Medulla oblongata (tissue), 1 donor: Measurements from ENCODE around the gene CLDN8.
A peak's percentile ranks its signal among the peaks of the same experiment; 100 is the strongest.

Experiments used
- DNase-seq: peaks from one replicate; pipeline ENCODE4 v3.0.0-alpha.2; 2015; ENCODE audit errors: extremely low spot score

Gene CLDN8

DNA sequence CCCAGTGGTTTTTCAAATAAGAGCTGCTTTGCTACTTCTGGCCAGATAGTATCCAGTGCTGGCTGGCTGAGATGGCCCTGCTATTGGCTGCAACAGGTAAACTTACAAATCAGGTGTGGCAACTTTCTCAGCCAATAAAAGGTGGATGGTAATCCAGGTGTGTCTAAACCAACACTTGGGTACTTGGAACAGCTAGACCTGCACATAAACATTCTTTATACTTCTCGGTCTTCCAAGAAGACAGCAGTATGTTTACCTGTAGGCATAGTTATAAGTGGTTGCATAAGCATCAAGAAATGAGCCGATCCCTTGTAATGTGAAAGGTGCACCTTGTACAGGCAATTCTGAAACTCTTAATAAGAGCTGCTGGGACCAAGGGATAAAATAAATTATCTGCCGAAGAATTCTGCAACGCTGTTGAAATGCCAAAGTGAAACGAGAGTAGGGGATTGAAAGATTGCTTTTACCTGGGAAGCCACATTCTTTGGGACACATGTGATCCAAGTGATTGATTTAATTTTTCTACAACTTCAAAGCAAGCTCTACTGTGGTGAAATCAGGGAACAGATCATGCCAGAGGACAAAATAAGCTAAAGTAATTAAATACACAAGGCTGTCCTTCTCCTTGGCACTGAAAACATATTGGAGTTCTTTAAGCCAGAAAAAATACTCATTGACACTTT lies at the start of gene CLDN8:
TSS of gene CLDN8 (minus strand) at position 57 of the 683 bp plus-strand sequence. CDS start 172 bp downstream, outside the sequence.
- DNase-seq: no peak

DNA sequence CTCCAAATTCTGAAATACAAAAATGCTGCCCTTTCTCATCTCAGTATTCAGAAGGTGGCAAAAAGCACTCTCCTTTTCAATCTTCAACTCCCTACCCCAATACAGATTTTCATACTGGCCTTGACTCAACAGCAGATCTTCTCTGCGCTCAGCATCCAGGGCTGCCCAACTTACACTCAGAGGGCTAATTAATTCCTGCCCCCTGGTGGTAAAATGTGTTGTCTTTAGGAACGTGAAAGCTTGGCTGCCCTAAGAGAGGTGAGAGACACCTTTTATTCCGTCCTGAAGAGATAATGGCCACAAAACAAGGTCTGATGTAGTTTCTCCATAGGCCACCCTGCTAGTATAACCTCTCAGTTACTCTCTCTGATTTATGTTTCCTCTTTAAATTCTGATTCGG lies 41.9 kb upstream of the CLDN8 start:
- DNase-seq: no peak

DNA sequence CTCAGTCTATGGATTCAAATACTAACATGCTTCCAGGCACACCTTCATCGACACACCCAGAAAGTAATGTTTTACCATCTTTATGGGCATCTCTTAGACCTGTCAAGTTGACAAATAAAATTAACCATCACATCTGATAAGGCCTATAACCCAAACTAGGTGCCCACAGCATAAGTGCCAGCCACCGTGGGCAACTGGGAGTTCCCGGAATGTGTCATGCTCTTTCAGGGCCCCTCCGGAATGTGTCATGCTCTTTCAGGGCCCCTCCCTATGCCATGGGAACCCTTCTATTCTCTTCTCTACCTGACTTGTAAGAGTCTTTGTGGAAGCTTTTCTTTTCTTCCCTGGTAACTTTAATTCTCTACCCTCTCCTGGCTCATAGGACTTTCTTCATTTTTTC lies 40.2 kb upstream of the CLDN8 start:
- no peak for DNase-seq

DNA sequence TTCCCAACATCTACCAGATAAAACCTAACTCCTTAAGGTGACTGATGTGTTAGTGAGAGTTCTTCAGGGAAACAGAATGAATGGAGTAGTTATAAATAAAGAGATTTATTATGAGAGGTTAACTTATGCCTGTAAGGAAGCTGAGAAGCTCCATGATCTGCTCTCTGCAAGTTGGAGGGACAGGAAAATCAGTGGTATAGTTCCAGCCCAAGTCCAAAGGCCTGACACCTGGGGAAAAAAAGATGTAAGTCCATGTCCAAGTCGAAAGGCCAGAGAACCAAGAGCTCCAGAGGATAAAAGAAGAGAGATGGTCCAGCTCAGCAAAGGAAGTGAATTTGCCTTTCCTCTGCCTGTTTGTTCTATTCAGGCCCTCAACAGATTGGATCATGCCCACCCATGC lies 39.8 kb upstream of the CLDN8 start:
- DNase-seq: no peak

DNA sequence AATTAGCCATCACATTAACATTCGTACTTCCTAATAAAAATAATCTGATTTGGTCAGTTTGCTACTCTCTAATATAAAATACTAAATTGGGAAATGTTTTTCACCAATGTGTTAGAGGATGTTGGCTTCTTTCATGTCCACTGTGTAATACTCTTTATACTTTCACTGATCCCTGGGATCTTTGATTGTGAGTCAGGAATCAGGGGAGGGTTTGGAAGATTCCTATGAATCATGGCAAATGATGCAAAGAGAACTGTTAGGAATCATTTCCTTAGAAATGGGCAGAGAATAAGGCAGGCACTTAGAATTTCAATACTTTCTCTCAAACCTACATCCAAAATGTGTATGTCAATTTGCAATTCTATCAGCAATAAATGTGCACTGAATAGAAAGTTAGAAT lies 35.9 kb upstream of the CLDN8 start:
- no peak for DNase-seq

DNA sequence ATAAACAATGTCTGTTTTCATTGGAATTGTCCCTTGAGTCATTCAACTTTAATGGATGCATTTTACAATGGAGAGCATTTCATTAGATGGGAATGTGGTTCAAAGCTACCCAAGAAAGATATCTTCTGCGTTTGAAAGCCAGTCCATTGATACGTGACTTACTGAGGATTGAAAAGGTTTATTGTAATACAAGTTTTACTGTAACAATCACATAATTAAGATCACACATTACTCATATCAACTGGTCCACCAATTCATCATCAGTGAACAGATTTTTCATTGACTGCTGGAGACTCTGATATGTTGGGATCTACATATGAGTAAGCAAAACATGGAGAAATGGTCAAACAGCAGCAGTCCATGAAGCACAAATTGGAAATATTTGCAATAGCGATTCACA lies 34.0 kb upstream of the CLDN8 start:
- DNase-seq: no peak

DNA sequence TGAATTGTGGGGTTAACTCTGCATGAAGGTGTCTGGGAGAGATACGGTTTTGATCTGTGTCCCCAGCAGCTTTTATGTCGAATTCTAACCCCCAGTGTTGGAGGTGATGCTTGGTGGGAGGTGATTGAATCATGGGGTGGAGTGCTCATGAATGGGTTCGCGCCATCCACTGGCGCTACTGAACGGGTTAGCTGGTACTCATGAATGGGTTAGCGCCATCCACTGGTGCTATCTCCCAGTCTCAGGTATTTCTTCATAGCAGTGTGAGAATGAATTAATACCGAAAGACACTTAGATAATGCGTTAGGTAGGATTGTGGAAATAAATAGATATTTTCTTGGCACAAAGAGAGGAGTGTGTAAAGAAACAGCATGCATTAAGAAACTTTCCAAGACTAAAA lies 32.9 kb upstream of the CLDN8 start:
- DNase-seq: no peak

DNA sequence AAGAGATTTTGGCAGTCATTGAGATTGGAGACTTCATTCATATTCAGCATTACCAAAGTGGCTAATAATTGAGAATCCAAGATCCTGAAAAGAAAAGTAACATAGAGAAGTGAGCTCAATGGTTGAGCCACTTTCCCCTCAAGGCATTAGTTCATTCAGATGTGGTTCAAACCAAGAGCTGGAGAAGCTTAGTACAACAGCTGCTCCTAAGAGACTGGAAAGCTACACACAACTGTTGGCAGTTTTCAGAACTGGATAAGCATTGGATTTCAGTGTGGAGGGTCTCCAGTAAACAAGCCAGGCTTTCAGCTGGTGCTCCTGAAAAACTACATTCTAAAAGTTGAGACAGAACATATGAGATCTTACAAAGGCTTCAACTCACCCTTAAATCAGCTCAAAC lies 29.2 kb upstream of the CLDN8 start:
- DNase-seq: no peak

DNA sequence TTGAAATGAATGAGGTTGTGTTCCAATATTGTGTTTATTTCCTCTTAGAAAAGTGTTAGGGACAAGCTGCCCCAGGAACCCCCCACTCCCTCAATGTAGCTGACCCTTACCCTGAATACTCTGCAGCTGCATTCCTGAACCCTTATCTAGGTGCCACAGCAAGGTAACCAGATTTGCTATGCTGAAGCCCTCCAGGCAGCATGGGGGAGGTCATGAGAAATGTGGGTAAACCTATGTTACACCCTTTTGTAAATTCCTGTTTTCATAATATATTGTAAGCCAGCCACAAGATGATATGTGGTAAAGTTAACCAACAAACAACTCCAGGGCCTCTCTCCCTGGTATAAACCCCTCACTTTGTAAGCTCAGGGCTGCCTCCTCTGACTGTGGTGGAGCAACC lies 27.8 kb upstream of the CLDN8 start:
- no peak for DNase-seq

DNA sequence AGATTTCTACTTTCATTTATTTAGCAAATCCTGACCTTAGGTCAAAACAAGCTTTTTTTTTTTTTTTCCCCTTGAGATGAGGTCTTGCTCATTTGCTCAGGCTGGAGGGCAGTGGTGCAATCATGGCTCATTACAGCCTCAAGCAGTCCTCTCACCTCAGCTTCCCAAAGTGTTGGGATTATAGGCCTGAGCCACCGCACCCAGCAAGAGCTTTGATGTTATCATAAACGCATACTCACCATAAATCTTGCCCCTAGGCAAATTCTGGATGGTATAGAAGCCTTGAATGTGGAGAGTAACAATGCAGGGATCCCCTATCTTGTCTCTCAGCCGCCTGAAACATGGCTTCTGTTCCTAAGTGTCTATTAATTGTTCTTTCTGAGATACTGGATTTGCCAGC lies 24.8 kb upstream of the CLDN8 start:
- DNase-seq: no peak

DNA sequence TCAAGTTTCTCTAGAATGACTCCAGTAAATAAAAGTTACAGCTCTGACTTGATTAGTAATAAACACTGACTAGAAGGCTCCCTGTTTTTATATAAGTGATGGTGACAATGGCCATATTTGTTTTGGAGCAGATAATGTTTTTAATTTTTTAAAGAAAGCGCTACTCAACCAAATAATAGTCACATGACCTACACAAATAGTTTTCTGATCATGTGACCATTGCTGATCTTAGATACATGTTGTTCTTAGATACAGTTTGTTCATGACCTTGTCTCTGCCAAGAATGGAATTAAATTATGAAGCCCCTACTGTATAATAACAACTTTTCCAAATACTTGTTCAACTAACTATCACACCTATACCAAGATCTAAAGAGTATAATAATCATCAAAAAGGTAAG lies 22.3 kb upstream of the CLDN8 start:
- no peak for DNase-seq

DNA sequence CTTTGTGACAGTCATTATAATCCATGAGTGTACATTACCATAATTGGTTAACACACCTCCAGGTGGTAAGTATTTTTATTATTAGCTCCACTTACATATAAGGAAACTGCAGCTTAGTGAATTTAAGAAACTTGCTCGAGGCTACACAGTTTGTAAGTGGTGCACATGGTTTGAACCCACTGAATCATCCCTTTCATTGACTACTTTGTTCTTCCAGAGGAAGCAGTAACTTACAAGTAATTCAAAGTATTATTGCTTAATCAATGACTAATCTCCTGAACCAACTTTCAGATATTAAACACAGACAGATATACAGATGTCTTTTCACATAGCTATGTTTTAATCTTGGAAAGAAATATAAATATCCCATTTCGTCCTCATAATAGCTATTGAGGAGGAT lies 18.7 kb upstream of the CLDN8 start:
- no peak for DNase-seq

DNA sequence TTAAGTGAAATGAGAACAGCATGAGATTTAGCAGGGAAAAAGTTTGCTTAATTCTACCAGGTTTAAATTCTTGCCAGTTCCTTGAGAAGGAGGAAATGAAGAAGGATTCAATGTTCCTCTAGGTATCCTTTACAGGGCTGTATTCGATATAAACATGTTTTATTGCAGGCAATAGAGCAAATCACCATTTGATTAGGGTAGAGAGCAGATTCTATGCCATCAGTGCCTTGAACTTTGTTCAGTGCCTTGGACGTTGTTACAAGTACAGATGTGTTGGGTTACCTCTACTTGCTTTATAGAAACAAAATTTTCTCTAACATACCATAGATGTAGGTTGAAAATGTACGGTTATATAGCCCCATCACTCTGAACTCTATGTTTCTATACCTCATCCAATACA lies 18.2 kb upstream of the CLDN8 start:
- DNase-seq: no peak

DNA sequence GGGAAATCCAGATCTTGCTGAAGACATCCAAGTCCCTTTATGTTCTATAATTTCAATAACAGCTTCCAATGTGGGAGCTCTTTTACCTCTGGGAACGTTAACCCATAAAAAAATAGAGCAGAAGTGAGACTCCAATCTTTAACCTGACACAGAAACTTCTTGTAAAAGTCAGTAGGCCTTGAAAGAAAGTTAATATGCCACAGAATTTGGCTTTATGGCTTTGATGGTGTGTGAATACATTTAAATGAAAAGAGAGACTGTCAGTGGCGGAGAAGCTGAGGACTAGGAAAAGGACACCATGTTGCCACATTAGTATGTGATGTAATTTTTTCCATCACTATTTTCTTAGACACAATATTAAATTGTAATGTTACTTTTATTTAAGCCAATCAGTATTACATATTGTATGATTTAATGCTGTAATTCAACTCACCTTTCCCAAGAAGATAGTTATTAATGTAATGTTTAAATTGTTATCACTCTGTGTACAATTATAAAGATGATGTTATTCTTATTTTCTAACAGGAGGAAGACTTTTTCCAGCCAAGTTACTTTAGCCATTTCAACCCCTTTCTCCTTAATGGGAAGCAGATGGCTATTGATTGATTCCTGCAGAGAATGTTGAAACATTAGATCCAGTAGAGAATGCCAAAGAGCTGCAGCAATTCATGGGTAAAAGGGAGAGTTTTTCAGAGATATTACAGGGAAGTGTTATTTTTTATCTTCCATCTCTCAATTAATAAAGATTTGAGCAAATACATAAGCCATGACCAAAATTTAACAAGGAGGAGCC lies 17.5 kb upstream of the CLDN8 start:
- no peak for DNase-seq

DNA sequence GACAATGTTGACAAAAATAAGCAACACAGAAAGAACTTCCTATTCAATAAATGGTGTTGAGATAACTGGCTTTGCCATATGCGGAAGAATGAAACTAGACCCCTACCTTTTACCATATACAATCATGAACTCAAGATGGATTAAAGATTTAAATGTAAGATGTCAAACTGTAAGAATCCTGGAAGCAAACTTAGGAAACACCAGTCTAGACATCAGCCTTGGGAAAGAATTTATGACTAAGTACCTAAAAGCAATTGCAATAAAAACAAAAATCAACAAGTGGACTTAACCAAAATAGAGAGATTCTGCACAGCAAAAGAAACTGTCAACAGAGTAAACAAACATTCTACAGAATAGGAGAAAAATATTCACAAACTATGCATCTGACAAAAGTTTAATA lies 16.1 kb upstream of the CLDN8 start:
- no peak for DNase-seq

DNA sequence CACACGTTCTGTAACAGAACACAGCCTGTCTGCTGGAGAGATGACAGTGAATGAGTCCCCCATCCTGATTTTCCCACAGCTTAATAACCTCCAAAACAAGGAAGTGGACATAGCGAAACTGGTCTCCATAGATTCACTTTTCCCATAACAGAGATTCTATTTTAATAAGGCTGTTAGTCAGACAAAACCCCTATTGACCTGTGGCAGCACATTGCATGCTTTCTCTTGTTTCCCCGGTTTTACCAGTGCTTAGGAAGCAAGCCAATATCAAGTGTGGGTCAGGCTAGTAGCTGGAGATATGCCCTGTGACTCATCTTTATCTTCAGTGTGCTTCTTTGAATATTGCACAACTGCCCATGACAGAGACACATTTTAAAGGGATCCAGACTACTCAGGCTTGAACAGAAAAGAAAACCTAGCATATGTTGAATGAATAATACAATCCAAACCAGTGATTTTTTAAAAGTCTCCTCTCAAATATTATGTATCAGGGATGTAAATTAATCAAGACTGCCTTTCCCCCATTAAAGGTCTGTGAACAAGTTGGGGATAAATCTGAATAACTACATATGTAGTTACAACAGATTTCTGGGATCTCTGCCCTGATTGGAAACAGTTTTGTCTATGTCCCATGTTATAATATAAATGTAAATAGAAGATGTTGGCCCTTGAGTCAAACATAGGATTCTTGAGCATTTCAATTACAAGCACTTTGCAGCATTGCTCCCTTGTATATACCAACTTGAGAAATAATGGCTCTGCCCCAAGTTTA lies 11.9 kb upstream of the CLDN8 start:
- peak; percentile 31 for DNase-seq

DNA sequence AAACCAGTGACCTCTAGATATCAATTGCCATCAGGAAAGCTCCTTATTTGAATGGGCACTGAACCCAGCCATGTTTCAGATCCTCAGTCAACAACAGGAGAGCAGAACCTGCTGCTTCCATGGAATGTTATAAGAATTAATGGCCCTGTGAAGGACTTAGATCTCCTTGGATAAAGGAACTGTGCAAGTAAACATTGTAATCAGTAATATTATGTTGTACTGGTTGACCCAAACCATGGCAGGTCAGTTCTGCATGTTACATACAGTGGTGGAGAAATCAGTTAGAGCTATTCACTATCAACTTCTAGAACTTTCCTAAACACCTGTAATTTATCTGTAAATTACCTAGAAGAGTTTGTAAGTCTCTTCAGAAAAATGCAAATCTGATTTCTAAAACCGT lies 11.2 kb upstream of the CLDN8 start:
- DNase-seq: no peak

DNA sequence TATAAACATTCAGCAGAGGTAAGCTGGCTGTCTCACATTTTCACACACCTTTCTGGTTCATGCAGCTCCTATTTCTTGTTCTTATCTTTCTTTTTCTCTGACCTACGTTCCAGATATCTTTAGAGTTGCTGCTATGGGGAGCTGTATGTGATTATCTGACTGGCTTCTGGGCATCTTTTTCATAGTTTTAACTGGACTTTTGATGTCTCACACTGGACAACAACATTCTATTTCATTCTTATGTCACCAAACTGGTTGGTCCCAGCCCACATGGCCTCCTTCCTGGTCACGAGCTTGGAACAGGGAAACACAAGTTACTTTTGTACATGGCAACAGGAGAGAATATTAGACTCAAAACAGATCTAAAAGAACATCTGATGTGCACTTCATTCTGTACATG lies 7.7 kb upstream of the CLDN8 start:
- no peak for DNase-seq

DNA sequence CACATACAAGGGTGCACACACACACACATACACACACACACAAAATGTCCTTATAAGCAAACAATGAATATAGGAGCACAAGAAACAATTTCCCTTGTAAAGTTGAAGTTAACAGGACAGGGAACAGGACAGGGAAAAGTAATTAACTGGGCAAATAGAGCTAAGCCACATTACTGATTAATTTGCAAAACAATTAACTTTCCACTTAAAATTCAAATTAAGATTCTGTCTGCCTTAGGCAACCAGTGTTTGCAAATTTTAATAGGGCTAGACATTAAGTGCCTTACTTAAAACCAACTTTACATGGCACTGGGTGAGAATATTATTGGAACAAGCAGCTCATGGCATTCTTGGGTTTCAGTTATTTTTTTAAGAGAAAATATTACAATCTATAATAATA lies 6.8 kb upstream of the CLDN8 start:
- no peak for DNase-seq

DNA sequence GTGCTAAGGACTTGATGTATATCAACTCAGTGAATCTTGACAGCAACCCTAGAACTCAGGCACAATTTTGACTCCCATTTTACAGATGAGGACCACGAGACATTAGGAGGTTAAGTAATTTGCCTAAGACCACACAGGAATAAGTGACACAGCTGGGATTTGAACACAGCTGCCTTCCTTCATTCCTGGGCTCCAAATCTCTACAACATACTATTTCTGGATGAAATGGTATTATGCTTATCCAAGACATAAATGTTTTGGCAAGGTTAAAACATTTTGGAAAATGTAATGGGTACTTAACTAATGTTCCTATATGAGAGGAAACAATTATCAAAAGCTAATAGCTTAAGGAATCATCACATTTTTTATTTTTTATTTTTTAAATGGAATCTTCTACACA lies 4.8 kb downstream of the CLDN8 start:
- no peak for DNase-seq

DNA sequence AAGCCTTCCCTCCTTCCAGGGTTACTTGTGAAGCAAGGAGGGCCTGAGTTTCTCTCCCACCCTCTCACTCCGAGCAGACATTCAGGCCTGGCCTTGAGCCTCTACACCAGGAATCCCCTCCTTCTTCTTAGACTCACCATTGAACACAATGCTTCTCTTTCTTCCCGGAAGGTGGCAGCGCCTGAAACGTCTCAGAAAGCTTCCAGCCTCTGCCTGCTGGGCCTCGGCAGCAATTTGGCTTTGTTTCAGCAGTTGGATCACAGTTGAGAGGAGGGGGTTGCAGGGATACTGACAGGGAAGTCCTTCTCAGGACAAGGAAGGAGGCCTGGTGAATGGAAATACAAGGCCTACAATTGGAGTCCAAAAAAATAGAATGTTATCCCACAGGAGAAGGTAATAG lies 6.3 kb downstream of the CLDN8 start:
- DNase-seq: no peak

DNA sequence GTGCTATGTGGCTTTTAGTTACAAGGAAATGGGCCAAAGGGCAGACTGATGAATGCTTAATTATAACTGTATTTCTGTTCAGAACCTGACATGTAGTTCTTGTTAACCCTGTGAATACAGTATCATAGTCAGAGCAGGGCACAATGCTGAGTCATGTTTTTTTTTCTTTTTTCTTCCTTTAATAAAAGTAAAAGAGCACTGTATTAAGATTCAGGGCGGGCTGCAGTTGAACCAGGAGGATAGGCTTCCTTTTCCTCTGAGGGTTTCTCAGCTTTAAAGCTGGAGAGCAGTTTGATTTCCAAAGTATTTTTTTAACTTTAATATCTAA lies 8.7 kb downstream of the CLDN8 start:
- DNase-seq: no peak
